ENCODE data around the gene ADARB1. TPM values are rescaled to one million over a fixed set of nuclear protein-coding genes. Genes with fewer than 3 reads are reported as not detected.

ADARB1 gene
- total and polyA plus RNA-seq, 2 of the 8 experiments (the other 6 are each of a cell fraction or from before 2014, with no cell fraction given) = 4.7 to 14.9 TPM

GRCh38 chr21:45084121-45084520 lies 9.7 kb downstream of the ADARB1 start:
- no peaks in the 10 kb centered on the region; a peak in 1 of 7 replicates for H3K27me3 ChIP-seq (replicated peaks in 1 of 4; ENCODE audit: control insufficient read depth in 3 of 4, extremely low read depth in 1 of 4, insufficient read depth in 3 of 4, low read length in 3 of 4)
- no peak overlapping the region for H3K18ac ChIP-seq (ENCODE audit: extremely low read depth, low read length)
- H3K79me2 ChIP-seq (ENCODE audit: control insufficient read depth in 1 of 2, insufficient read depth in 2 of 2, low read length in 2 of 2) = 0 out of 4 replicates have a peak, but pooled peaks cover 0 to 3% of the 10 kb centered on the region in 2 experiments
- H2AFZ ChIP-seq (ENCODE audit: low read length) = no peak overlapping the region
- H2AK5ac ChIP-seq (ENCODE audit: low read depth, low read length) = no peak overlapping the region
- no peak overlapping the region for H2BK20ac ChIP-seq (ENCODE audit: low read length)
- no peak overlapping the region for H2BK15ac ChIP-seq (ENCODE audit: low read length)
- no peak overlapping the region for H3K27ac ChIP-seq (ENCODE audit: low read depth, low read length)
- H3K14ac ChIP-seq (ENCODE audit: insufficient read length) = no peak overlapping the region
- no peaks in the 10 kb centered on the region for H3K9me3 ChIP-seq (ENCODE audit: insufficient read depth in 2 of 2, low read depth in 1 of 2, low read length in 1 of 2)
- no peak overlapping the region for H4K5ac ChIP-seq (ENCODE audit: insufficient read length, low read depth, low read length)
- no peaks in the 10 kb centered on the region for H3K36me3 ChIP-seq (ENCODE audit: control insufficient read depth in 2 of 4, insufficient read depth in 4 of 4, low read length in 3 of 4)
- no peak for FAIRE-seq
- H2BK12ac ChIP-seq (ENCODE audit: low read depth, low read length) = no peak overlapping the region
- peaks cover 1 to 5% of the 10 kb centered on the region in 2 experiments for H4K20me1 ChIP-seq (replicated peaks in 1 of 2; ENCODE audit: control insufficient read depth in 1 of 2, insufficient read depth in 2 of 2, low read length in 2 of 2)
- no peaks in the 10 kb centered on the region for H3K23me2 ChIP-seq (ENCODE audit: low read depth, low read length)
- H3K79me1 ChIP-seq (ENCODE audit: low read depth, low read length) = peaks cover 3% of the 10 kb centered on the region; the same call in 1 of the 2 replicates
- no peak overlapping the region for H2BK120ac ChIP-seq (replicated peaks; ENCODE audit: low read depth, low read length)
- WGBS, 2 experiments (ENCODE audit: extremely low coverage in 1 of 2, insufficient coverage in 1 of 2, insufficient read length in 1 of 2, insufficient replicate concordance in 2 of 2, low coverage in 1 of 2, low lambda C conversion rate in 2 of 2, missing lambda C conversion rate in 1 of 2) = 88% methylated on average over 7 of the region's 7 CpGs; no CpG with 5 or more reads in 1 of the 2 experiments
- H3K56ac ChIP-seq (replicated peaks; ENCODE audit: insufficient read length, low read depth, low read length) = no peak overlapping the region
- H3K4me3 ChIP-seq (ENCODE audit: extremely low read depth in 1 of 4, insufficient read depth in 2 of 4, low read depth in 3 of 4, low read length in 4 of 4) = no peak overlapping the region
- H4K91ac ChIP-seq (replicated peaks; ENCODE audit: insufficient read length, low read length) = no peak overlapping the region
- no peak overlapping the region; the same call in 1 of the 2 replicates for H4K8ac ChIP-seq (ENCODE audit: extremely low read depth, insufficient read depth, low read length)
- DNase-seq (ENCODE audit: low read depth in 1 of 2, low spot score in 2 of 2) = no peak
- ChIA-PET POLR2A (ENCODE audit: partially characterized antibody) (no interaction called here), CTCF (ENCODE audit: partially characterized antibody) (interaction anchor here (0.8 to 2.0 kb wide), 3 partner anchors 14 to 53 kb away, joined by 3 to 7 read pairs (median 4); no protein-coding TSS in a partner anchor)
- no peaks in the 10 kb centered on the region; a peak in 1 of 7 replicates for H3K4me1 ChIP-seq (replicated peaks in 1 of 4; ENCODE audit: control insufficient read depth in 3 of 4, insufficient read depth in 4 of 4, low read length in 3 of 4)
- H3K4ac ChIP-seq (replicated peaks; ENCODE audit: insufficient read length, low read depth, low read length) = no peak overlapping the region
- H2BK5ac ChIP-seq (ENCODE audit: low read depth, low read length) = no peak overlapping the region
- no peak overlapping the region for H3K23ac ChIP-seq (ENCODE audit: insufficient read length)
- H3K4me2 ChIP-seq (ENCODE audit: insufficient read depth in 1 of 2, low read depth in 2 of 2, low read length in 2 of 2) = no peak overlapping the region
- H3K9ac ChIP-seq (replicated peaks in 1 of 4; ENCODE audit: extremely low read depth in 1 of 4, low read depth in 3 of 4, low read length in 3 of 4) = no peak overlapping the region
- TF ChIP-seq CTCF (IDR thresholded peaks at IDR 0.05; ENCODE audit: control extremely low read depth in 1 of 3, insufficient read depth in 1 of 3, low read depth in 1 of 3, low read length in 3 of 3) = no peak
- TF ChIP-seq FOSL1 (IDR thresholded peaks at IDR 0.05; ENCODE audit: insufficient read depth, low read depth, low read length) = no peak
- no peak for TF ChIP-seq HDAC6 (IDR thresholded peaks at IDR 0.05; ENCODE audit: low read depth, low read length)
- TF ChIP-seq GTF2F1 (IDR thresholded peaks at IDR 0.05; ENCODE audit: borderline replicate concordance, low read depth, low read length) = no peak
- no peak for TF ChIP-seq SP1 (IDR thresholded peaks at IDR 0.05; ENCODE audit: low read depth, low read length)
- TF ChIP-seq ATF2 (IDR thresholded peaks at IDR 0.05; ENCODE audit: low read length) = no peak
- TF ChIP-seq KDM1A (IDR thresholded peaks at IDR 0.05; ENCODE audit: borderline replicate concordance, low read length) = no peak
- no peak for TF ChIP-seq RXRA (IDR thresholded peaks at IDR 0.05; ENCODE audit: insufficient read depth, low read depth, low read length)
- no peak for TF ChIP-seq SIX5 (IDR thresholded peaks at IDR 0.05; ENCODE audit: low read depth, low read length)
- TF ChIP-seq EGR1 (IDR thresholded peaks at IDR 0.05; ENCODE audit: borderline replicate concordance, low read depth, low read length) = no peak

Measured in H1 (cell line).